ENCODE measurements around the gene OR56A1.

GRCh38 chr11:6040874-6041273 is 10.3 kb upstream of the OR56A1 start:
- TF ChIP-seq RAD21 (CRISPR knock-in tag; IDR thresholded peaks at IDR 0.05) (no peak), FOXK2 (IDR thresholded peaks at IDR 0.05) (no peak), ZZZ3 (CRISPR knock-in tag; IDR thresholded peaks at IDR 0.05; ENCODE audit: borderline replicate concordance) (no peak), EZH2 (conservative IDR thresholded peaks at IDR 0.05; ENCODE audit: low read depth, low read length) (no peak), SUZ12 (IDR thresholded peaks at IDR 0.05; ENCODE audit: low read depth, low read length) (no peak), POLR2AphosphoS5 (IDR thresholded peaks at IDR 0.05; ENCODE audit: low read depth, low read length) (no peak), IRF2 (CRISPR knock-in tag; IDR thresholded peaks at IDR 0.05) (no peak), FOXJ3 (CRISPR knock-in tag; IDR thresholded peaks at IDR 0.05; ENCODE audit: borderline replicate concordance) (no peak), CTCF (CRISPR knock-in tag; IDR thresholded peaks at IDR 0.05) (no peak), REST (IDR thresholded peaks at IDR 0.05; ENCODE audit: borderline replicate concordance in 1 of 2, low read depth in 1 of 2, low read length in 2 of 2) (no peak), BCLAF1 (IDR thresholded peaks at IDR 0.05) (no peak), ZFP1 (CRISPR knock-in tag; IDR thresholded peaks at IDR 0.05) (no peak), ZNF503 (CRISPR knock-in tag; IDR thresholded peaks at IDR 0.05) (no peak), NCOR1 (IDR thresholded peaks at IDR 0.05; ENCODE audit: borderline replicate concordance, low read length) (no peak)

Data from HepG2 (cell line).